ENCODE data around the gene PRUNE2.

PRUNE2 gene

GRCh38 chr9:76619640-76620039 lies 286.3 kb downstream of the PRUNE2 start:
- no peak for TF ChIP-seq CTCF (IDR thresholded peaks at IDR 0.05)

- no peak for TF ChIP-seq CTCF (IDR thresholded peaks at IDR 0.05)
Measured at GRCh38 chr9:76619197-76619596, 286.7 kb downstream of the PRUNE2 start.

DNA sequence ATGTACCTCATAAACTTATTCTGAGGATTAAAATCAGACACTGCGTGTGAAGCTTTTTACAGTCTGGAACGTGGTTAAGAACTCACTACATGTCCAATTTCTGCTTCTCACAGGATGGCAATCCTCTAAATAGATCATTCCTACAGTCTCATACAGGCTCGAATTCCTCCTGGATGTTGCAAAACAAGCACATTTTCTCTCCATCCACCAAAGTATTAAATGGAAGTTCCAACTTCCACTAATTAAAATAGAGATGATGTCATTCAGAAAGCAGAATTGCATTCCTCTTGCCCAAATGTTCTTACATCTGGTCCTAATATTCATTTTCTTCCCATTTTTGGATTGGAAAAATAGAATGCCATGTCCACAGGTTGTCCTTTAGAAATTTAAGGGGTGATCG lies 287.2 kb downstream of the PRUNE2 start:
- TF ChIP-seq CTCF (IDR thresholded peaks at IDR 0.05): no peak

DNA sequence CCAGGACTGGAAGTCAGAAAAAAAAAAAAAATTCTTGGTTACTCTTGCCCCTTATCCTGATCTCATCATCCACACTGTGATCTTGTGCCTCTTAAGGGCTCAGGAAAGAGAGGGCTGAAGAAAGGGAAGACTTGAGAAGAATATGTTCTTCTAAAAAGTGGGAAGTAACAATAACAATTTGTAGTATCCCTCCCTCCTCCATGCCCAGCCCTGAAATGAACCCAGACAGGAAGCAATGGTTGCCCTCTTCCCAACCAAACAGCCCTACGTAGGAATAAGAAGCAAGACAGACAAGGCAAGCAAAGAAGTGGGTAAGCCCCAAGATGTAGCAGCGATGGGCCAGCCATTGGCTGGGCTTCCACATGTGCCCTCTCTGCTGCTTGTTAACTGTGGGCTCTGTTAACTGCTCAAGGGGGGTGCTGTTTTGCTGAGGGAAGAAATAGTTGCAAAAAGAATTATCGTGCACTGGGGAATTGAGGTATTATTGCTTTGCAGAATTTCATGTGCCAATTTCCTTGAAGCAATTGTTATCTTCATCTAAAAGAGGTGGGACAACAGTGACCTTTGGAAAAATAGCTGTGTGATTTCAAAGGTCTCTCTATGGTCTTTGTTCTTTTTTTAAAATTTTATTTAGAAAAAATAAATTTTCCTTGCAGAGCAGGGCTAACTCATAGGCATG lies 288.3 kb downstream of the PRUNE2 start:
- TF ChIP-seq CTCF (IDR thresholded peaks at IDR 0.05): no peak

DNA sequence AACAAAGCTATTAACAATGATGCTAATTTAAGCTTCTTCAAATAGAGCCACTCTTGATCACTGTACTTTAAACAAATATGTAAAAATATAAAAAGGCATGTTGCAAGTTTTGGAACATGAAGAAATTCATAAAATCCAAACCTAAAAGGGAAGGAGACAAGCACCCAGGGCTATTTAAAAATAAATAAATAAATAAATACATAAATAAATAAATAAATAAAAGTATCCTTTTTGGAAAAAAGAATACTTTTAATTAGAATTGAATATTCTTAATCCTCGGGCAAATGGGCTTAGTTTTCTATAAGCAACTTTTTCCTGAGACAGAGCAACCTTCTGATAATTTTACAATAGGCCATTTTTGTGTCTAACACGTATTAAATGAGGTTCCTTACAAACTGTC lies 289.1 kb downstream of the PRUNE2 start:
- no peak for TF ChIP-seq CTCF (IDR thresholded peaks at IDR 0.05)

GRCh38 chr9:76615177-76615603 lies 290.7 kb downstream of the PRUNE2 start:
- no peak for TF ChIP-seq CTCF (IDR thresholded peaks at IDR 0.05)

DNA sequence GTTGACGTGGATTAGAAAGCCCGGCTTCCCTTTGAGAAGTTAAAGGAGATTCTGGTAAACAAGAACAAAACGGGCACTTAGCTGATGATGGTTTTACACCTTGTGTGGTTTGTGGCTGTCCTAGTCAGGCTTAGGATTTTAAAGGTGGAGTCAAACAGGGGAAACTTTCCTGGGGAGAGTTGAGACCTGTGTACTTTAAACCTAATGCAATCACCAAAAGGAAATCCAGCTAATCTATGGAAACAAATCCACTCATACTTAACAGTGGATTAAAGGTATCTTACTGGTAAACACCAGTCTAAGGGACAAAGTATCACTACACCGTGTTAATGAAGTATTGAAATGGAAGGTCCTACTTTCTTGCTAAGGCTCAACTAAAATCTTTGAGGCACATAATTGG lies 291.9 kb downstream of the PRUNE2 start:
- no peak for TF ChIP-seq CTCF (IDR thresholded peaks at IDR 0.05)
